Activated B cell treated with CpG ODN at 0.5 μM for 24 hours (primary cell): ENCODE measurements around the gene CHD3. TPM values are rescaled to one million over a fixed set of nuclear protein-coding genes. Genes with fewer than 3 reads are reported as not detected.

Source experiments
- ATAC-seq: fragments of 200-7000 bp; cut with Tn5 transposase; one replicate; pipeline ENCODE4 v1.10.0; 2021; ENCODE audit warnings: low read depth, mild to moderate bottlenecking, moderate library complexity
- CTCF ChIA-PET: fragments of 350-600 bp; sonication (Branson Sonifier 250); formaldehyde crosslinking; loops from one replicate; lab custom pipeline; 2021; ENCODE audit warnings: antibody characterized with exemption; lab: Charles Lee
- POLR2A ChIA-PET: fragments of 350-600 bp; sonication (Branson Sonifier 250); formaldehyde crosslinking; loops from one replicate; lab custom pipeline; 2021; ENCODE audit warnings: antibody characterized with exemption; lab: Charles Lee
- DNase-seq: peaks from one replicate; pipeline ENCODE4 v3.0.0; 2022
- H3K27ac Mint-ChIP-seq: one replicate; pipeline ENCODE4 v1.8.0; 2020; ENCODE audit warnings: mixed read lengths
- H3K27me3 Mint-ChIP-seq: one replicate; pipeline ENCODE4 v1.8.0; 2021; ENCODE audit warnings: mixed read lengths
- H3K36me3 Mint-ChIP-seq: one replicate; pipeline ENCODE4 v1.8.0; 2021; ENCODE audit warnings: low read depth, mixed read lengths
- H3K4me1 Mint-ChIP-seq: one replicate; pipeline ENCODE4 v1.8.0; 2021; ENCODE audit warnings: mixed read lengths
- H3K4me3 Mint-ChIP-seq: one replicate; pipeline ENCODE4 v1.8.0; 2020; ENCODE audit warnings: mild to moderate bottlenecking, mixed read lengths
- H3K9me3 Mint-ChIP-seq: one replicate; pipeline ENCODE4 v1.8.0; 2020; ENCODE audit warnings: mixed read lengths
- intact Hi-C: fragments of 100-400 bp; cut with micrococcal nuclease; formaldehyde crosslinking; loops from one replicate; pipeline ENCODE4 v1.15.1; 2024
- total RNA-seq: library from RNA; stranded (reverse); gene quantifications from 2 replicates; pipeline ENCODE4 v1.2.3, GENCODE V29; 2022
- TF ChIP-seq, protein P1 (sequence below): fragments of 200-600 bp; IDR thresholded peaks from one replicate; pipeline ENCODE4 v1.8.0; 2022; ENCODE audit warnings: antibody characterized with exemption, mild to moderate bottlenecking

Gene CHD3
- 103 and 109 TPM in 2 replicates for total RNA-seq

GRCh38 chr17:7888184-7888920 is at the start of gene CHD3:
Gene CHD3, plus strand, starts transcription at chr17:7888789. Its CDS starts 212 bp downstream, at chr17:7889001.
- H3K4me1 Mint-ChIP-seq: peaks cover 8% of the 10 kb centered on the region
- TF ChIP-seq, protein P1, sequence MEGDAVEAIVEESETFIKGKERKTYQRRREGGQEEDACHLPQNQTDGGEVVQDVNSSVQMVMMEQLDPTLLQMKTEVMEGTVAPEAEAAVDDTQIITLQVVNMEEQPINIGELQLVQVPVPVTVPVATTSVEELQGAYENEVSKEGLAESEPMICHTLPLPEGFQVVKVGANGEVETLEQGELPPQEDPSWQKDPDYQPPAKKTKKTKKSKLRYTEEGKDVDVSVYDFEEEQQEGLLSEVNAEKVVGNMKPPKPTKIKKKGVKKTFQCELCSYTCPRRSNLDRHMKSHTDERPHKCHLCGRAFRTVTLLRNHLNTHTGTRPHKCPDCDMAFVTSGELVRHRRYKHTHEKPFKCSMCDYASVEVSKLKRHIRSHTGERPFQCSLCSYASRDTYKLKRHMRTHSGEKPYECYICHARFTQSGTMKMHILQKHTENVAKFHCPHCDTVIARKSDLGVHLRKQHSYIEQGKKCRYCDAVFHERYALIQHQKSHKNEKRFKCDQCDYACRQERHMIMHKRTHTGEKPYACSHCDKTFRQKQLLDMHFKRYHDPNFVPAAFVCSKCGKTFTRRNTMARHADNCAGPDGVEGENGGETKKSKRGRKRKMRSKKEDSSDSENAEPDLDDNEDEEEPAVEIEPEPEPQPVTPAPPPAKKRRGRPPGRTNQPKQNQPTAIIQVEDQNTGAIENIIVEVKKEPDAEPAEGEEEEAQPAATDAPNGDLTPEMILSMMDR: no peak
- ATAC-seq: no peak
- no peak within 1 kb of the TSS for H3K4me3 Mint-ChIP-seq
- intact Hi-C loops: no loop called here
- H3K27ac Mint-ChIP-seq: peak within 1 kb of the TSS; percentile 41
- H3K36me3 Mint-ChIP-seq: peaks cover 27% of the 10 kb centered on the region
- CTCF ChIA-PET: no interaction called here
- no peaks in the 10 kb centered on the region for H3K27me3 Mint-ChIP-seq
- POLR2A ChIA-PET: interaction anchor here (1.9 kb wide), 1 partner anchor 46 kb away, joined by 6 read pairs; no protein-coding TSS in a partner anchor
- DNase-seq: no peak
- H3K9me3 Mint-ChIP-seq: no peaks in the 10 kb centered on the region

- ChIA-PET POLR2A (interaction anchor here (6.1 kb wide), 1 partner anchor 17 kb away, joined by 74 read pairs; the partner anchor contains the start of genes CYB5D1, NAA38 and TMEM88), CTCF (interaction anchor here (0.8 kb wide), 1 partner anchor 150 kb away, joined by 3 read pairs; no protein-coding TSS in a partner anchor)
- Mint-ChIP-seq H3K27me3 (no peaks in the 10 kb centered on the region), H3K36me3 (peaks cover 23% of the 10 kb centered on the region), H3K9me3 (no peaks in the 10 kb centered on the region), H3K4me1 (peaks cover 65% of the 10 kb centered on the region), H3K27ac (peak overlapping the region; percentile 89), H3K4me3 (peak overlapping the region; percentile 6)
- intact Hi-C loops: no loop called here
- TF ChIP-seq, protein P1: no peak
- no peak for ATAC-seq
- no peak for DNase-seq
Observed at GRCh38 chr17:7839190-7839875, 49.3 kb upstream of the CHD3 start.

DNA sequence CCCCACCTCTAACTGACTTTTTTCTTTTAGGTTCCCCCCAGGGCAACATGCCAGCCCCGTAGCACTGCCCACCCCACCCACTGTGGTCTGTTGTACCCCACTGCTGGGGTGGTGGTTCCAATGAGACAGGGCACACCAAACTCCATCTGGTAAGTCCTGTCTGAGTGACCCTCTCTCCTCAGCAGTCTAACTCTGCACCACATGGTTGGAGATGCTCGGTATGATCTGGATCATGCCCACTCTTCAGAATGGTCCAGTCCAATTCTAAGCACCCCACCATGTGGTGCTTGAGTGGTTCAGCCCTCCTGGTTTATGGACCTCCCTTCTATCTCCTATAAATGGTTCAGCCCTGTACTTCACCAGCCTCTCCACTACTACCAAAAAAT is 48.7 kb upstream of the CHD3 start:
- Mint-ChIP-seq H3K36me3 (peaks cover 24% of the 10 kb centered on the region), H3K9me3 (no peaks in the 10 kb centered on the region), H3K27ac (peak overlapping the region; percentile 89), H3K27me3 (no peaks in the 10 kb centered on the region), H3K4me3 (no peak overlapping the region), H3K4me1 (peaks cover 61% of the 10 kb centered on the region)
- no peak for DNase-seq
- intact Hi-C loops: loop anchor here (2.0 kb wide), 1 partner anchor 825 kb away; a partner anchor contains a TSS
- CTCF ChIA-PET: no interaction called here
- ATAC-seq: no peak
- TF ChIP-seq, protein P1: no peak
- POLR2A ChIA-PET: interaction anchor here (4.4 kb wide), 1 partner anchor 153 kb away, joined by 43 read pairs; the partner anchor contains the start of genes TP53 and WRAP53

GRCh38 chr17:7840441-7840840 is 48.1 kb upstream of the CHD3 start:
- ATAC-seq: no peak
- TF ChIP-seq, protein P1: no peak
- ChIA-PET CTCF (interaction anchor here (1.2 kb wide), 1 partner anchor 15 kb away, joined by 4 read pairs; no protein-coding TSS in a partner anchor), POLR2A (interaction anchor here (4.4 kb wide), 1 partner anchor 154 kb away, joined by 43 read pairs; the partner anchor contains the start of genes TP53 and WRAP53)
- Mint-ChIP-seq H3K4me3 (peak overlapping the region; percentile 98), H3K27me3 (no peaks in the 10 kb centered on the region), H3K9me3 (no peaks in the 10 kb centered on the region), H3K36me3 (peaks cover 23% of the 10 kb centered on the region), H3K27ac (peak overlapping the region; percentile 89), H3K4me1 (peaks cover 64% of the 10 kb centered on the region)
- no peak for DNase-seq
- intact Hi-C loops: loop anchor here (2.0 kb wide), 1 partner anchor 826 kb away; a partner anchor contains a TSS
